HEK293 (cell line): Measurements from ENCODE around the gene DST.

Source experiments
- CTCF ChIA-PET: fragments of 350-600 bp; formaldehyde crosslinking; extraction: SDS; loops from one replicate; lab custom pipeline; 2021; ENCODE audit warnings: antibody characterized with exemption; lab: Yijun Ruan, JAX
- POLR2A ChIA-PET: fragments of 300-600 bp; formaldehyde crosslinking; extraction: SDS; loops from one replicate; lab custom pipeline; 2020; ENCODE audit warnings: antibody characterized with exemption, inconsistent platforms; lab: Yijun Ruan, JAX
- H3K27ac ChIP-seq: fragments of 200-500 bp; sonication (Bioruptor generic); 2 replicates; pipeline ENCODE4 v1.5.1; 2014; ENCODE audit warnings: low read depth, low read length, control low read depth, inconsistent platforms; ENCODE audit errors: extremely low read depth
- H3K36me3 ChIP-seq, 2 experiments: fragments of 200-500 bp in 1 of 2; sonication (Bioruptor generic) in 1 of 2; 1 replicate in 1 of 2; 2 replicates in 1 of 2; pipeline ENCODE4 v1.5.1; 2014 to 2017; ENCODE audit warnings: inconsistent platforms in 2 of 2, low read length in 2 of 2; ENCODE audit not compliant: control insufficient read depth in 2 of 2, insufficient read depth in 1 of 2
- H3K4me1 ChIP-seq: fragments of 200-500 bp; sonication (Bioruptor generic); 2 replicates; pipeline ENCODE4 v1.5.1; 2014; ENCODE audit warnings: mild to moderate bottlenecking, low read length, inconsistent platforms; ENCODE audit not compliant: control insufficient read depth, insufficient read depth
- H3K4me3 ChIP-seq: 2 replicates; pipeline ENCODE4 v1.5.1; 2011; ENCODE audit warnings: low read depth, mild to moderate bottlenecking, control low read depth, low read length, moderate library complexity
- H3K9me3 ChIP-seq: fragments of 200-500 bp; sonication (Bioruptor generic); 2 replicates; pipeline ENCODE4 v1.5.1; 2014; ENCODE audit warnings: low read depth, low read length, inconsistent platforms; ENCODE audit not compliant: control insufficient read depth, insufficient read depth
- ATF2 ChIP-seq: fragments of 450-650 bp; formaldehyde crosslinking; IDR thresholded peaks from 2 replicates; pipeline ENCODE4 v1.5.1; 2016; ENCODE audit warnings: missing biosample characterization, missing genetic modification characterization, low read depth
- PBX3 ChIP-seq: sonication (generic); formaldehyde crosslinking; IDR thresholded peaks from 2 replicates; pipeline ENCODE4 v1.8.1; 2022; ENCODE audit warnings: mild to moderate bottlenecking, moderate library complexity, missing genetic modification reagents
- SP7 ChIP-seq: fragments of 450-650 bp; formaldehyde crosslinking; IDR thresholded peaks from 2 replicates; pipeline ENCODE4 v1.5.1; 2016; ENCODE audit warnings: missing biosample characterization, missing genetic modification characterization
- YY1 ChIP-seq: fragments of 450-650 bp; formaldehyde crosslinking; IDR thresholded peaks from 2 replicates; pipeline ENCODE4 v1.5.1; 2018; ENCODE audit warnings: missing biosample characterization, missing genetic modification characterization
- ZBTB26 ChIP-seq: fragments of 450-650 bp; formaldehyde crosslinking; optimal IDR thresholded peaks from 2 replicates; pipeline ENCODE3; 2016; ENCODE audit warnings: missing biosample characterization, mild to moderate bottlenecking, missing genetic modification characterization
- ZNF10 ChIP-seq: fragments of 450-650 bp; formaldehyde crosslinking; IDR thresholded peaks from 2 replicates; pipeline ENCODE4 v1.5.1; 2017; ENCODE audit warnings: missing biosample characterization, missing genetic modification characterization
- ZNF184 ChIP-seq: fragments of 450-650 bp; IDR thresholded peaks from 2 replicates; pipeline ENCODE4 v1.5.1; 2018; ENCODE audit warnings: missing biosample characterization, mild to moderate bottlenecking, missing genetic modification characterization
- ZNF19 ChIP-seq: fragments of 450-650 bp; formaldehyde crosslinking; IDR thresholded peaks from 2 replicates; pipeline ENCODE4; 2016; ENCODE audit warnings: missing biosample characterization, missing genetic modification characterization, low read depth
- ZNF341 ChIP-seq: fragments of 450-650 bp; formaldehyde crosslinking; IDR thresholded peaks from 2 replicates; pipeline ENCODE4; 2016; ENCODE audit warnings: low read depth, missing biosample characterization, missing genetic modification characterization
- ZNF558 ChIP-seq: fragments of 450-650 bp; formaldehyde crosslinking; IDR thresholded peaks from 2 replicates; pipeline ENCODE4 v1.5.1; 2016; ENCODE audit warnings: missing biosample characterization, missing genetic modification characterization
- ZNF624 ChIP-seq: fragments of 450-650 bp; formaldehyde crosslinking; IDR thresholded peaks from 2 replicates; pipeline ENCODE4 v1.5.1; 2017; ENCODE audit warnings: missing biosample characterization, missing genetic modification characterization
- ZNF707 ChIP-seq: fragments of 450-650 bp; formaldehyde crosslinking; IDR thresholded peaks from 2 replicates; pipeline ENCODE4 v1.5.1; 2016; ENCODE audit warnings: missing biosample characterization, missing genetic modification characterization
- ZSCAN16 ChIP-seq: fragments of 450-650 bp; formaldehyde crosslinking; IDR thresholded peaks from 2 replicates; pipeline ENCODE4 v1.5.1; 2016; ENCODE audit warnings: missing biosample characterization, missing genetic modification characterization
- ZSCAN23 ChIP-seq: fragments of 450-650 bp; formaldehyde crosslinking; IDR thresholded peaks from 2 replicates; pipeline ENCODE4 v1.5.1; 2016; ENCODE audit warnings: missing biosample characterization, missing genetic modification characterization
- ZSCAN5A ChIP-seq: fragments of 450-650 bp; formaldehyde crosslinking; IDR thresholded peaks from 2 replicates; pipeline ENCODE4 v1.5.1; 2016; ENCODE audit warnings: missing biosample characterization, missing genetic modification characterization

Gene DST

GRCh38 chr6:56499095-56499494 is 143.6 kb downstream of the DST start:
- TF ChIP-seq ZNF707 (no peak), ZNF341 (tag by site-specific recombination) (no peak)
- Histone ChIP-seq H3K4me1 (no peaks in the 10 kb centered on the region), H3K9me3 (no peaks in the 10 kb centered on the region; the same call in 1 of the 2 replicates), H3K4me3 (no peak overlapping the region), H3K27ac (no peak overlapping the region), H3K36me3 (peaks cover 33 to 51% of the 10 kb centered on the region in 2 experiments)
- CTCF ChIA-PET: interaction anchor here (0.6 to 1.2 kb wide), 2 partner anchors 23 to 93 kb away, joined by 3 to 4 read pairs; no protein-coding TSS in a partner anchor
- POLR2A ChIA-PET: no interaction called here

GRCh38 chr6:56497691-56498090 is 145.0 kb downstream of the DST start:
- no peaks in the 10 kb centered on the region; the same call in 1 of the 2 replicates for H3K9me3 ChIP-seq
- ChIA-PET CTCF (interaction anchor here (0.6 kb wide), 1 partner anchor 128 kb away, joined by 3 read pairs; no protein-coding TSS in a partner anchor), POLR2A (no interaction called here)
- H3K4me1 ChIP-seq: no peaks in the 10 kb centered on the region
- H3K36me3 ChIP-seq: peaks cover 35 to 51% of the 10 kb centered on the region in 2 experiments
- no peak overlapping the region for H3K27ac ChIP-seq
- H3K4me3 ChIP-seq: no peak overlapping the region
- no peak for TF ChIP-seq ZSCAN23 (tag by site-specific recombination)
- no peak for TF ChIP-seq ZSCAN5A (tag by site-specific recombination)
- TF ChIP-seq ZNF10 (tag by site-specific recombination): no peak

- no peak for TF ChIP-seq ZNF558 (tag by site-specific recombination)
- TF ChIP-seq SP7: no peak
- no peak for TF ChIP-seq ZNF624 (tag by site-specific recombination)
- TF ChIP-seq YY1: no peak
- no peak for TF ChIP-seq ZNF184 (tag by site-specific recombination)
- no peak for TF ChIP-seq ATF2
- TF ChIP-seq PBX3 (CRISPR knock-in tag): no peak
- TF ChIP-seq ZBTB26: no peak
- TF ChIP-seq ZSCAN16: no peak
- no peak for TF ChIP-seq ZNF19 (tag by site-specific recombination)
- ChIA-PET POLR2A (no interaction called here), CTCF (interaction anchor here (0.6 kb wide), 1 partner anchor 127 kb away, joined by 3 read pairs; no protein-coding TSS in a partner anchor)
- Histone ChIP-seq H3K4me1 (0 out of 2 replicates have a peak, but pooled peaks cover under 1% of the 10 kb centered on the region), H3K9me3 (no peaks in the 10 kb centered on the region; the same call in 1 of the 2 replicates), H3K36me3 (peaks cover 40 to 56% of the 10 kb centered on the region in 2 experiments), H3K4me3 (no peak overlapping the region), H3K27ac (no peak overlapping the region)
Measured at GRCh38 chr6:56497240-56497639, 145.4 kb downstream of the DST start.
